Smooth muscle cell (in vitro differentiated cells): ENCODE data around the gene DEFB113. TPM values are rescaled to one million over a fixed set of nuclear protein-coding genes. Genes with fewer than 3 reads are reported as not detected.
"Not testable (repeated sequence)": the region's sequence is repeated elsewhere in the genome, so short reads cannot be mapped to it uniquely, and the experiment has no call there.

Source experiments
- DNase-seq: peaks from one replicate; lab custom pipeline; 2025; ENCODE audit not compliant: unreplicated experiment; lab: John Stamatoyannopoulos, UW
- H2AFZ ChIP-seq: fragments of 200-600 bp; sonication (generic); 2 replicates; pipeline ENCODE4 v1.6.0; 2016; ENCODE audit warnings: antibody characterized with exemption, low read depth, mild to moderate bottlenecking
- H3F3A ChIP-seq: fragments of 200-600 bp; sonication (generic); 2 replicates; pipeline ENCODE4 v1.6.0; 2017; ENCODE audit warnings: antibody characterized with exemption, low read depth
- H3K27ac ChIP-seq: fragments of 200-600 bp; sonication (generic); 2 replicates; pipeline ENCODE4 v1.5.1; 2016; ENCODE audit warnings: low read depth, mild to moderate bottlenecking
- H3K27me3 ChIP-seq: fragments of 200-600 bp; sonication (generic); 2 replicates; pipeline ENCODE4 v1.6.1; 2016; ENCODE audit warnings: low read depth, mild to moderate bottlenecking
- H3K36me3 ChIP-seq: fragments of 200-600 bp; sonication (generic); 2 replicates; pipeline ENCODE4 v1.5.1; 2016; ENCODE audit warnings: low read depth
- H3K4me1 ChIP-seq: fragments of 200-600 bp; sonication (generic); 2 replicates; pipeline ENCODE4 v1.5.1; 2016; ENCODE audit warnings: low read depth
- H3K4me2 ChIP-seq: fragments of 200-600 bp; sonication (generic); 2 replicates; pipeline ENCODE4 v1.6.0; 2016; ENCODE audit warnings: mild to moderate bottlenecking
- H3K4me3 ChIP-seq: fragments of 200-600 bp; sonication (generic); 2 replicates; pipeline ENCODE4 v1.5.1; 2016; ENCODE audit warnings: mild to moderate bottlenecking
- H3K79me2 ChIP-seq: fragments of 200-600 bp; sonication (generic); 2 replicates; pipeline ENCODE4 v1.6.0; 2016; ENCODE audit warnings: low read depth, mild to moderate bottlenecking
- H3K9ac ChIP-seq: fragments of 200-600 bp; sonication (generic); 2 replicates; pipeline ENCODE4 v1.6.0; 2016; ENCODE audit warnings: low read depth
- H3K9me3 ChIP-seq: fragments of 200-600 bp; sonication (generic); replicated peaks from 2 replicates; pipeline ENCODE4 v1.5.1; 2016; ENCODE audit warnings: low read depth
- H4K20me1 ChIP-seq: fragments of 200-600 bp; sonication (generic); 2 replicates; pipeline ENCODE4 v1.6.0; 2016; ENCODE audit warnings: low read depth
- CTCF ChIP-seq: fragments of 200-600 bp; sonication (generic); IDR thresholded peaks from 2 replicates; pipeline ENCODE4 v1.5.1; 2017; ENCODE audit warnings: borderline replicate concordance, mild to moderate bottlenecking, antibody characterized with exemption; ENCODE audit not compliant: insufficient read depth, poor library complexity, severe bottlenecking
- WGBS: methylation state at CpG from one replicate; pipeline ENCODE4 v1.1.7; 2016; ENCODE audit warnings: low lambda C conversion rate; 5-methylcytosine and 5-hydroxymethylcytosine counted together
- polyA plus RNA-seq: library from polyadenylated mRNA; unstranded; fragments of >200 nt; fragmentation: Nextera tagmentation; extraction: Ambion mirVana; gene quantifications from 2 replicates; pipeline ENCODE4 v1.2.1, GENCODE V29; 2016
- total RNA-seq: library from RNA; depleted of rRNA; stranded (reverse); fragments of >200 nt; gene quantifications from 2 replicates; pipeline ENCODE4 v1.2.3, GENCODE V29; 2014

Gene DEFB113
- total and polyA plus RNA-seq, 2 experiments from 2014 or later = not detected

- TF ChIP-seq CTCF = no peak
- Histone ChIP-seq H3K9ac (no peak overlapping the region), H3K4me1 (no peaks in the 10 kb centered on the region), H3K27ac (no peak overlapping the region), H3K4me3 (no peak overlapping the region), H3F3A (no peaks in the 10 kb centered on the region), H3K27me3 (no peaks in the 10 kb centered on the region), H4K20me1 (no peaks in the 10 kb centered on the region), H3K9me3 (no peaks in the 10 kb centered on the region), H3K79me2 (no peaks in the 10 kb centered on the region), H2AFZ (no peak overlapping the region), H3K4me2 (no peak overlapping the region), H3K36me3 (no peaks in the 10 kb centered on the region)
- DNase-seq = no peak
- 80% methylated on average over 2 of the region's 2 CpGs for WGBS
These were observed 17.5 kb downstream of the DEFB113 start for GRCh38 chr6:49951926-49952325.

DNA sequence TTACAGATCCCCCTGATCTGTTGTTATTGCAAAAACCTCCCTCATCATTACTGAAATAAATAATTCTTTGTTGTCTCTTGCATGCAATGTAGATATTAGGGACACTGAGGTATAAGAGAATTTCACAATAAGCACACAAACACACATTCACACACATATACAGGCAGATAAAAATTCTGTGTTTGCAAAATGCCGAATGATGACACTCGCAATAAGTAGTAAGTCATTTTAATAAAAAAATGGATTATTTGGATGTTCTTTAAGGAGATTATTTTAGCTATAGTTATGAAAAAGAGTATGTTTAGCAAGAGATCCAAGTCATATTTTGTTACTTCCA is 19.0 kb downstream of the DEFB113 start:
- DNase-seq = no peak
- H3K4me2 ChIP-seq = peak overlapping the region; percentile 67
- H3K4me1 ChIP-seq = no peaks in the 10 kb centered on the region
- no peak for TF ChIP-seq CTCF
- WGBS = 78% methylated on average over 2 of the region's 2 CpGs
- no peaks in the 10 kb centered on the region for H4K20me1 ChIP-seq
- H3K4me3 ChIP-seq = peak overlapping the region; percentile 55
- H2AFZ ChIP-seq = peak overlapping the region; percentile 93
- no peaks in the 10 kb centered on the region for H3F3A ChIP-seq
- no peaks in the 10 kb centered on the region for H3K9me3 ChIP-seq
- no peaks in the 10 kb centered on the region for H3K79me2 ChIP-seq
- no peak overlapping the region for H3K27ac ChIP-seq
- no peaks in the 10 kb centered on the region for H3K27me3 ChIP-seq
- no peak overlapping the region for H3K9ac ChIP-seq
- no peaks in the 10 kb centered on the region for H3K36me3 ChIP-seq

DNA sequence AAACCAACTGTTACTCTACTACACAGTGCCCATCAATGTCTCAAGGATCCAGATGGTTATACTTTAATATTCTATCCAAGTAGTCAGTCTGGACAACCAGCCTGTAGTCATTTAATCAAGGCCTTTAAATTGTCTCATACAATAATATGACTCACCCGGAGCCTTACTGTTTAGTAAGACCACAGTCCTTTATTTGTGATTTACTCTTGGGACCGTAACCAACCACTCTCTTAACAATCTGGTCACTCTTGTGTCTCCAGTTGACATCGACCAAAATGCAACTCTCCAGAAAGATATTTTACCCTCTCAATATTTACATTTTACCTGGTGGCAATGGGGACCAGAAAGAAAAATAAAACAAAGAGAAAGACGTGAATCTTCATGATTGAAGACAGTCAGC is 20.4 kb downstream of the DEFB113 start:
- 67% methylated on average over 4 of the region's 4 CpGs for WGBS
- no peak for TF ChIP-seq CTCF
- H3K27ac ChIP-seq = no peak overlapping the region
- H4K20me1 ChIP-seq = no peaks in the 10 kb centered on the region
- H3K4me1 ChIP-seq = no peaks in the 10 kb centered on the region
- H3K27me3 ChIP-seq = no peaks in the 10 kb centered on the region
- peak overlapping the region; percentile 55 for H3K4me3 ChIP-seq
- no peak overlapping the region for H3K9ac ChIP-seq
- H3K36me3 ChIP-seq = no peaks in the 10 kb centered on the region
- H3K4me2 ChIP-seq = peak overlapping the region; percentile 70
- H2AFZ ChIP-seq = peak overlapping the region; percentile 2
- H3F3A ChIP-seq = no peaks in the 10 kb centered on the region
- H3K79me2 ChIP-seq = no peaks in the 10 kb centered on the region
- H3K9me3 ChIP-seq = no peaks in the 10 kb centered on the region
- no peak for DNase-seq

- WGBS = 74% methylated on average over 2 of the region's 2 CpGs
- DNase-seq = no peak
- no peak overlapping the region for H3K4me2 ChIP-seq
- no peaks in the 10 kb centered on the region for H4K20me1 ChIP-seq
- H2AFZ ChIP-seq = no peak overlapping the region
- TF ChIP-seq CTCF = no peak
- no peaks in the 10 kb centered on the region for H3K9me3 ChIP-seq
- H3K4me3 ChIP-seq = no peak overlapping the region
- no peaks in the 10 kb centered on the region for H3K27me3 ChIP-seq
- H3K79me2 ChIP-seq = no peaks in the 10 kb centered on the region
- H3K4me1 ChIP-seq = no peaks in the 10 kb centered on the region
- H3K9ac ChIP-seq = no peak overlapping the region
- H3K36me3 ChIP-seq = no peaks in the 10 kb centered on the region
- no peaks in the 10 kb centered on the region for H3F3A ChIP-seq
- no peak overlapping the region for H3K27ac ChIP-seq
These were observed 22.6 kb downstream of the DEFB113 start for GRCh38 chr6:49946835-49947234.

DNA sequence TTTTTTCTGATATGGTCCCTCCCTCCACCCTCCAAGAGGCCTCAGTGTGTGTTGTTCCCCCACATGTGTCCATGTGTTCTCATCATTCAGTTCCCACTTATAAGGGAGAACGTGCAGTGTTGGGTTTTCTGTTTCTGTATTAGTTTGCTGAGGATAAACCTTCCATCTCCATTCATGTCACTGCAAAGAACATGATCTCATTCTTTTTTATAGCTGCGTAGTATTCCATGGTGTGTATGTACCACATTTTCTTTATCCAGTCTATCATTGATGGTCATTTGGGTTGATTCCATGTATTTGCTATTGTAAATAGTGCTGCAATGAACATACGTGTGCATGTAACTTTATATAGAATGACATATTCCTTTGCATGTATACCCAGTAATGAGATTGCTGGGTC is 25.4 kb downstream of the DEFB113 start:
- not testable (repeated sequence) for H3K79me2 ChIP-seq, H3K4me1 ChIP-seq, H4K20me1 ChIP-seq, H3K27ac ChIP-seq, H3K27me3 ChIP-seq, H3K9me3 ChIP-seq, H3K4me3 ChIP-seq, H2AFZ ChIP-seq, H3K9ac ChIP-seq, H3K36me3 ChIP-seq, H3F3A ChIP-seq, DNase-seq, H3K4me2 ChIP-seq
- WGBS = 96% methylated on average over 3 of the region's 3 CpGs
